IgD-negative memory B cell (primary cell): ENCODE measurements around the gene EIF4E. TPM values are rescaled to one million over a fixed set of nuclear protein-coding genes. Genes with fewer than 3 reads are reported as not detected.
"Not testable (repeated sequence)": the region's sequence is repeated elsewhere in the genome, so short reads cannot be mapped to it uniquely, and the experiment has no call there.

Experiments
- H3K27ac Mint-ChIP-seq, 3 donors: one replicate each; pipeline ENCODE4 v1.8.0; 2020 to 2022; ENCODE audit warnings: mild to moderate bottlenecking in 3 of 3, mixed read lengths in 3 of 3, moderate library complexity in 1 of 3
- H3K27me3 Mint-ChIP-seq: one replicate; pipeline ENCODE4 v1.8.0; 2021; ENCODE audit warnings: mixed read lengths
- H3K36me3 Mint-ChIP-seq: one replicate; pipeline ENCODE4 v1.8.0; 2020; ENCODE audit warnings: mild to moderate bottlenecking, mixed read lengths
- H3K4me1 Mint-ChIP-seq, 3 donors: one replicate each; pipeline ENCODE4 v1.8.0; 2020 to 2022; ENCODE audit warnings: mixed read lengths in 3 of 3, mild to moderate bottlenecking in 1 of 3
- H3K4me3 Mint-ChIP-seq, 4 donors: one replicate each; pipeline ENCODE4 v1.8.0; 2020 to 2022; ENCODE audit warnings: mild to moderate bottlenecking in 4 of 4, mixed read lengths in 4 of 4, moderate library complexity in 3 of 4
- H3K9me3 Mint-ChIP-seq, 3 donors: one replicate each; pipeline ENCODE4 v1.8.0; 2020 to 2021; ENCODE audit warnings: mixed read lengths in 3 of 3, mild to moderate bottlenecking in 1 of 3
- polyA plus RNA-seq: library from polyadenylated mRNA; unstranded; fragments of 300-500 nt; fragmentation: Illumina TruSeq; gene quantifications from one replicate; pipeline ENCODE4 v1.2.3, GENCODE V29; 2021

EIF4E gene
- polyA plus RNA-seq, 1 donor from 2014 or later: 66.7 TPM

DNA sequence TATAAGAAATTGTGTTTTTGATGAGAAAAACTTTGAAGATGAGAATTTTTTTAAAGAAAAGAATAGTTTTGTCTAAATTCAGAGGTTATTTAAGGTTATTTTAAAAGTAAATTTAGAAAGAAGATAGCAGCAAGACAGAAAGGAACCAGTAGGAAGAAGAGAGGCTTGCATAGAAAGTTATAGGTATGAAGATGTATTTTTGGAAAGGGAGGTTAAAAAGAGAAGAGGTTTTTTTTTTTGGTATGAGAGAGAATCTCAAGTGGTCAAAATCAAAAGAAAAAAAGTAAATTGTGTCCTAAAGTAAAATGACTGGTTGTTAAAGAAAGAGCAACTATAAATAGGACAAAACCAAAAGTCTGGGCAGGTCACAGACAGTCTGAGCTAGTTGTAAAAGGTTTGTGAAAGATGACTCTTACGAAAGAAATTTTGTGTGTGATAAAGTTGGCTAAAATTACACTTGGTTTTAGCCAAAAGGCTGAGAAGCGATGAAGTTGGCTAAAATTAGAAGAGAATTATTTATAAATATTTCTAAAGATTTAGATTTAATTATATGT, 16.4 kb upstream of the EIF4E start:
- Mint-ChIP-seq H3K4me3 (no peak overlapping the region), H3K27me3 (no peaks in the 10 kb centered on the region), H3K36me3 (no peaks in the 10 kb centered on the region), H3K9me3 (no peaks in the 10 kb centered on the region), H3K27ac (no peak overlapping the region), H3K4me1 (no peaks in the 10 kb centered on the region)

DNA sequence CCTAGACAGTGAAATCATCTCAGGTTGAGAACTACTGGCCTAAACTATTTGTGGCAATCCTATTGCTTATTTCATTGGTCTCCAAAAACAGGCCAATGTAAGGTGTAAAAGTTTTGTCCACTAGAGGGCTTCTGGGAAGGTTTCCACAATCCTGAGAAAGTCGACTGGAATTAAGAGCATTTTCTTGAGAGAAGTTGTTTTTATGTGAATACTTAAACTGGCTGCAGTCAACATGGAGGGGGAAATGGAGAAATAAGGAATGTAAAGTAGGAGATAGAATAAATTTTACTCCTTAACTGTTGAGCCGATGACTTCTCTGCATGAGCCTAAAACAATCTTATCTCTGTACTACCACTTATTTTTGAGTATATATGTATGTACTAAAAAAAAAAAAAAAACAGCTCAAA, 11.0 kb upstream of the EIF4E start:
- no peaks in the 10 kb centered on the region for H3K9me3 Mint-ChIP-seq
- H3K4me1 Mint-ChIP-seq: peaks cover 2 to 7% (median 5%) of the 10 kb centered on the region in 3 donors
- H3K4me3 Mint-ChIP-seq: no peak overlapping the region
- no peaks in the 10 kb centered on the region for H3K36me3 Mint-ChIP-seq
- H3K27me3 Mint-ChIP-seq: no peaks in the 10 kb centered on the region
- no peak overlapping the region for H3K27ac Mint-ChIP-seq

GRCh38 chr4:98939438-98939837, 10.5 kb upstream of the EIF4E start:
- Mint-ChIP-seq H3K27ac (no peak overlapping the region), H3K9me3 (no peaks in the 10 kb centered on the region), H3K36me3 (no peaks in the 10 kb centered on the region), H3K4me1 (peaks cover 2 to 7% (median 5%) of the 10 kb centered on the region in 3 donors), H3K4me3 (no peak overlapping the region), H3K27me3 (no peaks in the 10 kb centered on the region)

DNA sequence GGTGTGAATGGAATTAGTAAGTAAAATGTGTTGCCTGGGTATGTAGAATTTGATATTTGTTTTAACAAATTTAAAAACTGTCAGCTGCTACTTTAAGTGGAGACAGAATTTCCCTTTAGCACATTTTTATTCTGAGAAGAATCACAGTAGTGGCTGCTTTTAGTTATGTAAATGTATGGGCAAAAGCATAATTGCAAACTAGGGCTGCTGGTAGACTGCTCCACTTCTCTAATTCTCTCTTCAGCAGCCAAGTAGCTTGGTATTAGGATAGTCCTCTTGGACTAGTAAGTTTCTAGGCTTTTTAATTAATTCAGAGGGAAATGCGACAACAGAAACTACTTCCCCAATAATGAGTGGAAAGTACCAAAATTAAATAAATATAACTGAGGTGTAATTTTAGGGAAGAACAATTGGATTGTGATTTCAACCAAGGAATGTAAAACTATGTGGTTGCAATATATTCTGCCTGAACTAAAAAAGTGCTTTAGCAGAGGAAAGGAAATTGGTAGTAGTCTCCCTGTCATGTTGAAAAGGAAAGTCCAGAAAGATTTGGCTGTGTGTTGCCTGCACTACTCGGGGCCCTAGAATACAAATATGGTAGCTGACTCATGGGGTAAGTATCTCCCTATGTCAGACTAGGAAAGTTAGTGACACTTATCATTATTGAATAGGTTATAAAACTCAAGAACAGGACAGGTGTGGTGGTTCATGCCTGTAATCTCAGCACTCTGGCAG, 9.2 kb upstream of the EIF4E start:
- Mint-ChIP-seq H3K9me3 (no peaks in the 10 kb centered on the region), H3K36me3 (no peaks in the 10 kb centered on the region), H3K27ac (no peak overlapping the region), H3K4me1 (peaks cover 3 to 7% (median 5%) of the 10 kb centered on the region in 3 donors), H3K4me3 (no peak overlapping the region), H3K27me3 (no peaks in the 10 kb centered on the region)

- Mint-ChIP-seq H3K4me3 (no peak overlapping the region), H3K4me1 (peaks cover 13 to 17% (median 16%) of the 10 kb centered on the region in 3 donors), H3K27ac (no peak overlapping the region), H3K27me3 (no peaks in the 10 kb centered on the region), H3K36me3 (no peaks in the 10 kb centered on the region), H3K9me3 (no peaks in the 10 kb centered on the region)
Observed at GRCh38 chr4:98935633-98936032, 6.7 kb upstream of the EIF4E start.

DNA sequence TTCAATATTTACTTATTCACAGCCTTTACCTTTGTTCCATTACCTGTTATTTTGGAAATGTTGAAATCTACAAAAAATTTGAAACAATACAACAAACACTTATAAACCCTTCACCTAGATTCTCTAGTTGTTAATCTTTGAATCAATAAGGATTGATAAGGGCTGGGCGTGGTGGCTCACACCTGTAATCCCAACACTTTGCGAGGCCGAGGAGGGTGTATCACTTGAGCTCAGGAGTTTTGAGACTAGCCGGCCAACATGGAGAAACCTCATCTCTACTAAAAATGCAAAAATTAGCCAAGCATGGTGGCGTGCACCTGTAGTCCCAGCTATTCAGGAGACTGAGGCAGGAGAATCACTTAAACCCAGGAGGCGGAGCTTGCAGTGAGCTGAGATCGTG, 5.9 kb upstream of the EIF4E start:
- Mint-ChIP-seq H3K4me1 (peaks cover 20 to 21% (median 20%) of the 10 kb centered on the region in 3 donors), H3K4me3 (peak overlapping the region in 1 of 4 donors; percentile 4)
- not testable (repeated sequence) for H3K9me3 Mint-ChIP-seq, H3K27me3 Mint-ChIP-seq, H3K27ac Mint-ChIP-seq, H3K36me3 Mint-ChIP-seq

GRCh38 chr4:98932539-98932938, 3.6 kb upstream of the EIF4E start:
- H3K36me3 Mint-ChIP-seq: no peaks in the 10 kb centered on the region
- no peaks in the 10 kb centered on the region for H3K27me3 Mint-ChIP-seq
- peak overlapping the region in 3 of 4 donors; percentile 39 to 83 (median 64) for H3K4me3 Mint-ChIP-seq
- no peaks in the 10 kb centered on the region for H3K9me3 Mint-ChIP-seq
- H3K27ac Mint-ChIP-seq: peak overlapping the region in 2 of 3 donors; percentile 1 to 49
- H3K4me1 Mint-ChIP-seq: peaks cover 22 to 34% (median 23%) of the 10 kb centered on the region in 3 donors

- peak overlapping the region; percentile 97 to 100 (median 99) for H3K27ac Mint-ChIP-seq
- H3K9me3 Mint-ChIP-seq: no peaks in the 10 kb centered on the region
- H3K4me3 Mint-ChIP-seq: peak overlapping the region; percentile 95 to 99 (median 98)
- peaks cover 2% of the 10 kb centered on the region for H3K36me3 Mint-ChIP-seq
- H3K4me1 Mint-ChIP-seq: peaks cover 22 to 42% (median 35%) of the 10 kb centered on the region in 3 donors
- H3K27me3 Mint-ChIP-seq: no peaks in the 10 kb centered on the region
Observed at GRCh38 chr4:98930311-98930865, 1.5 kb upstream of the EIF4E start.

DNA sequence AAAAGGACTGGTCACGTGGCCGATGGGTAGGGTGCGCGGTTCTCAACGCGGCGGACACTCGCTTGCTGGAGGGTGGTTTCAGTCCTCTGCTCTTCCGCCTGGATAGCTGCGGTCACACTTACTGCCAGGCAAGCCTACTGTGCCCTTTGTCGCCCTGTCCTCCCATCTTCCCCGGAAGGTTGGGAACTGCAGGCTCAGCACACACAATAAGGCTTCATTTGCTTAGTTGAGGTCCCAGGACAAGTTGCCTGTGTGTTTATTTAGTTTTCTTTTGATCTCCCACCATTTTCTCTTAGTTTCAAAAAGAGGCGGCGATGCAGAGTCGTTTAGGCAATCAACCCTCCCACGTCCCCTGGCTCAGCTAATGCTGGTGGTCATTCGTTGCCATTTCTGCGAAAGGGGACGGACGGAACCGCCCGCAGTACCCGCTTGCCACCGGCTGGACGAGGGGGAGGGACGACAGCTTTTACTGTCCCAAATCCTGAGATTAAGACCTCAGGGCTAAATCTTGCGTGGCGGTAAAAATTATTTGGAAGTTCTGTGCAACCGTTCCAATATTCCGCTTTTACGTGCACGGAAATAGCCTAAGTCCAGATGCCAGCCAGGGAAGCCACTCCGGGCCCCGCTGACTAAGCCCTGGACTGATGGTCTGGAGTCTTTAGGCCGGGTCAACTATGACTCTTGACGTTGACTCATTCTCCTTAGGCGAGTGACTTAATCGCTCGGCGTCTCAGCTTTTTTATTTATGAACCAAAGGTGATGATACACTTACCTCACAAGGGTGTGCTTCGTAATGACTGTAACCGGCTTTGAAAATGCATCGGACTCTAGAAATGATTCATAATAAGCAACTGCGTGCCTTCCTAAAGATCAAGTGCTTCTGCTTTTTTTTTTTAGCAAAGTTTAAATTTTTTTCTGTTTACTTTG, 671 bp upstream of the EIF4E start:
- Mint-ChIP-seq H3K4me1 (peaks cover 25 to 42% (median 37%) of the 10 kb centered on the region in 3 donors), H3K4me3 (peak overlapping the region; percentile 95 to 99 (median 98)), H3K36me3 (peaks cover 4% of the 10 kb centered on the region), H3K27ac (peak overlapping the region; percentile 97 to 100 (median 99)), H3K27me3 (no peaks in the 10 kb centered on the region), H3K9me3 (no peaks in the 10 kb centered on the region)

DNA sequence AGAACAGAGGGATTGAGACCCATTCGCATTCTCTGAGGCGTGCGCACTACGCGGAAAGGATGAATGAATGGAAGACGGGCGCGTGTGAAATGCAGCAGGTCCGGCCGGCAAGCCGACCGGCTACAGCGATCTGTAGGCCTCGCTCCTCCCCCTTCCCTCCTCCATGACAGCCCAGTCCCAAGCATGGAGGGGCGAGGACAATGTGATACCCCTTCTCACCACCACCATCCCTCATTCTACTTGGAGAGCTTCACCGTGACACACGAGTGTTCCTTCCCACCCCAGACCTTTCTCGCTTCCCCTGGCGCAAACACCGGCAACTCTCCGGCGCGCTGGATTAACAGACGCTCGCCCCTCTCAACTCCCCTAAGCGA, 815 bp downstream of the EIF4E start:
- peak overlapping the region; percentile 97 to 100 (median 99) for H3K27ac Mint-ChIP-seq

GRCh38 chr4:98926257-98926656, 2.7 kb downstream of the EIF4E start:
- Mint-ChIP-seq H3K27ac (peak overlapping the region in 2 of 3 donors; percentile 74 to 77), H3K4me3 (peak overlapping the region in 3 of 4 donors; percentile 12 to 53 (median 48)), H3K4me1 (peaks cover 20 to 52% (median 37%) of the 10 kb centered on the region in 3 donors)
- not testable (repeated sequence) for H3K9me3 Mint-ChIP-seq, H3K27me3 Mint-ChIP-seq, H3K36me3 Mint-ChIP-seq

More for the DNA sequence above, 815 bp downstream of the EIF4E start:
- Mint-ChIP-seq H3K9me3 (no peaks in the 10 kb centered on the region), H3K36me3 (peaks cover 4% of the 10 kb centered on the region), H3K27me3 (no peaks in the 10 kb centered on the region), H3K4me3 (peak overlapping the region; percentile 95 to 99 (median 98)), H3K4me1 (peaks cover 29 to 51% (median 42%) of the 10 kb centered on the region in 3 donors)

DNA sequence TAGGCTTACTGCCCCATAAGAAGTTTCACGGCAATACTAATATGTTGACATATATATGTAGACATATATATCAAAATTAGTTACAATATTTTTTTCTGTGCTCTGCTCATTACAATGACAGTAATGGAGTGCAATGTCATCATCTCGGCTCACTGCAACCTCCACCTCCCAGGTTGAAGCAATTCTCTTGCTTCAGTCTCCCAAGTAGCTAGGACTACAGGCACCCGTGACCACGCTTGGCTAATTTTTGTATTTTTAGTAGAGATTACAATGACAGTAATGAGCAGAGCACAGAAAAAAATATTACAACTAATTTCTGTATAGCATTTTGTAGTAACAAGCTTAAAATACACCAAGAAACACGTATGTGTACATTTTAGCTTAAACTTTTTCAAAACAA, 7.6 kb downstream of the EIF4E start:
- Mint-ChIP-seq H3K4me1 (peaks cover 32 to 43% (median 38%) of the 10 kb centered on the region in 3 donors), H3K27ac (peak overlapping the region in 1 of 3 donors; percentile 44), H3K4me3 (no peak overlapping the region), H3K27me3 (no peaks in the 10 kb centered on the region), H3K9me3 (no peaks in the 10 kb centered on the region), H3K36me3 (peaks cover 6% of the 10 kb centered on the region)

GRCh38 chr4:98919996-98920395, 8.9 kb downstream of the EIF4E start:
- Mint-ChIP-seq H3K36me3 (peaks cover 6% of the 10 kb centered on the region), H3K27me3 (no peaks in the 10 kb centered on the region), H3K4me3 (no peak overlapping the region), H3K4me1 (peaks cover 37 to 51% (median 40%) of the 10 kb centered on the region in 3 donors), H3K9me3 (no peaks in the 10 kb centered on the region), H3K27ac (peak overlapping the region in 1 of 3 donors; percentile 39)

DNA sequence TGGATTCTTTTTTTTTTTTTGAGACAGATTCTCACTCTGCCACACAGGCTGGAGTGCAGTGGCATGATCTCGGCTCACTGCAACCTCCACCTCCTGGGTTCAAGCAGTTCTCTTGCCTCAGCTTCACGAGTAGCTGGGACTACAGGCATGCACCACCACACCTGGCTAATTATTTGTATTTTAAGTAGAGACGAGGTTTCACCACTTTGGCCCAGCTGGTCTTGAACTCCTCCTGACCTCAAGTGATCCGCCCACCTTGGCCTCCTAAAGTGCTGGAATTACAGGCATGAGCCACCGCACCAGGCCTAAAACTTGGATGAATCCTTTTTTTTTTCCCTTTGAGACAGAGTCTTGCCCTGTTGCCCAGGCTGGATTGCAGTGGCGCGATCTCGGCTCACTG, 18.2 kb downstream of the EIF4E start:
- H3K9me3 Mint-ChIP-seq, H3K27ac Mint-ChIP-seq, H3K27me3 Mint-ChIP-seq, H3K36me3 Mint-ChIP-seq: not testable (repeated sequence)
- peaks cover 48 to 49% (median 48%) of the 10 kb centered on the region in 3 donors for H3K4me1 Mint-ChIP-seq
- H3K4me3 Mint-ChIP-seq: peak overlapping the region in 1 of 4 donors; percentile 60
